K562 (cell line): Measurements from ENCODE around the gene TMPRSS9. TPM values are rescaled to one million over a fixed set of nuclear protein-coding genes. Genes with fewer than 3 reads are reported as not detected.
A peak's percentile ranks its signal among the peaks of the same experiment; 100 is the strongest.

ENCODE experiments used
- ATAC-seq: fragments of 200-7000 bp; cut with Tn5 transposase; 3 replicates; pipeline ENCODE4 v1.9.1; 2020; ENCODE audit warnings: moderate library complexity
- BruUV-seq: library from RNA; stranded (reverse); fragments of 400-500 nt; replicated peaks from 2 replicates; lab custom pipeline; 2021; lab: Mats Ljungman, UMichigan
- CTCF ChIA-PET: fragments of 300-600 bp; formaldehyde crosslinking; extraction: SDS; loops from one replicate; lab custom pipeline; 2021; ENCODE audit warnings: low intra/inter-chr PET ratio; lab: Yijun Ruan, JAX
- POLR2A ChIA-PET: fragments of 300-600, 350-650 bp; sonication (Branson Sonifier 250); formaldehyde crosslinking; extraction: SDS; loops from one replicate; lab custom pipeline; 2021; ENCODE audit warnings: antibody characterized with exemption, inconsistent platforms; lab: Yijun Ruan, JAX
- DNase-seq, 4 experiments: peaks; one replicate each; pipeline versions ENCODE4 v3.0.0 to v3.0.0-alpha.2; 2011 to 2018; ENCODE audit warnings: low spot score in 3 of 4, mixed read lengths in 3 of 4; ENCODE audit errors: extremely low read depth in 1 of 4
- FAIRE-seq: peaks from 2 replicates; lab custom pipeline; 2011; peaks lifted over from hg19 to GRCh38; lab: Jason Lieb, UNC
- H2AFZ ChIP-seq: 2 replicates; pipeline ENCODE4 v1.6.0; 2011; ENCODE audit warnings: low read depth, low read length, control low read depth, inconsistent platforms
- H3K27ac ChIP-seq: fragments of 200-600 bp; 3 replicates; pipeline ENCODE4 v1.8.0; 2011; ENCODE audit warnings: low read depth, mild to moderate bottlenecking, control low read depth, inconsistent platforms, low read length, moderate library complexity, mixed read lengths; ENCODE audit errors: extremely low read depth
- H3K27me3 ChIP-seq, 2 experiments: fragments of 300-600 bp in 1 of 2; 2 replicates in 1 of 2; 3 replicates in 1 of 2; pipeline versions ENCODE4 v1.6.0 to v1.8.0; 2011; ENCODE audit warnings: inconsistent platforms in 2 of 2, low read length in 2 of 2, mild to moderate bottlenecking in 1 of 2, mixed read lengths in 1 of 2, moderate library complexity in 1 of 2; ENCODE audit not compliant: control insufficient read depth in 2 of 2, insufficient read depth in 2 of 2
- H3K36me3 ChIP-seq: fragments of 300-600 bp; 3 replicates; pipeline ENCODE4 v1.8.0; 2011; ENCODE audit warnings: mild to moderate bottlenecking, low read length, inconsistent platforms; ENCODE audit not compliant: control insufficient read depth, insufficient read depth
- H3K4me1 ChIP-seq, 2 experiments: fragments of 200-600 bp in 1 of 2; replicated peaks in 1 of 2; 2 replicates in 1 of 2; 3 replicates in 1 of 2; pipeline versions ENCODE4 v1.5.1 to v1.8.0; 2011; ENCODE audit warnings: inconsistent platforms in 2 of 2, low read length in 2 of 2, mild to moderate bottlenecking in 1 of 2, mixed read lengths in 1 of 2, moderate library complexity in 1 of 2; ENCODE audit not compliant: control insufficient read depth in 2 of 2, insufficient read depth in 2 of 2
- H3K4me2 ChIP-seq: 2 replicates; pipeline ENCODE4 v1.6.1; 2011; ENCODE audit warnings: low read length, control low read depth, inconsistent platforms, mixed read lengths; ENCODE audit not compliant: insufficient read depth
- H3K4me3 ChIP-seq: fragments of 200-600 bp; sonication (generic), shearing (Covaris generic); 2 replicates; pipeline ENCODE4 v1.5.1; 2016; ENCODE audit warnings: control low read depth, inconsistent platforms
- H3K79me2 ChIP-seq: fragments of 200-600 bp; 3 replicates; pipeline ENCODE4 v1.8.0; 2011; ENCODE audit warnings: low read length, inconsistent platforms; ENCODE audit not compliant: control insufficient read depth, insufficient read depth
- H3K9ac ChIP-seq, 2 experiments: 2 replicates each; pipeline versions ENCODE4 v1.6.0 to v1.6.1; 2011; ENCODE audit warnings: low read depth in 2 of 2, low read length in 2 of 2, control low read depth in 1 of 2, inconsistent platforms in 1 of 2, mild to moderate bottlenecking in 1 of 2, mixed read lengths in 1 of 2; ENCODE audit not compliant: insufficient read depth in 1 of 2
- H3K9me1 ChIP-seq: one replicate; pipeline ENCODE4 v1.6.0; 2011; ENCODE audit warnings: inconsistent platforms, mild to moderate bottlenecking, low read length, moderate library complexity; ENCODE audit not compliant: control insufficient read depth, insufficient read depth
- H3K9me3 ChIP-seq: replicated peaks from 2 replicates; pipeline ENCODE4 v1.5.1; 2011; ENCODE audit warnings: low read depth, low read length, inconsistent platforms; ENCODE audit not compliant: control insufficient read depth, insufficient read depth
- H4K20me1 ChIP-seq: replicated peaks from 2 replicates; pipeline ENCODE4 v1.6.1; 2011; ENCODE audit warnings: low read length, inconsistent platforms, mixed read lengths; ENCODE audit not compliant: control insufficient read depth, insufficient read depth
- BRD9 ChIP-seq: fragments of 450-650 bp; IDR thresholded peaks from 2 replicates; pipeline ENCODE4 v1.6.1; 2018; ENCODE audit warnings: low read depth; ENCODE audit not compliant: partially characterized antibody
- E2F3 ChIP-seq: fragments of 250-450 bp; sonication (Bioruptor Pico); IDR thresholded peaks from 2 replicates; pipeline ENCODE4 v1.4.0; 2020; ENCODE audit warnings: mild to moderate bottlenecking
- PHF8 ChIP-seq: fragments of 200-600 bp; sonication (generic); IDR thresholded peaks from 2 replicates; pipeline ENCODE4 v1.6.1; 2012; ENCODE audit warnings: mixed run types, mild to moderate bottlenecking, inconsistent platforms, low read length, moderate library complexity, borderline replicate concordance
- POLR2G ChIP-seq: fragments of 200-400 bp; formaldehyde crosslinking; IDR thresholded peaks from 2 replicates; pipeline ENCODE4 v1.6.1; 2017; ENCODE audit warnings: low read depth, mild to moderate bottlenecking, antibody characterized with exemption, low read length, moderate library complexity
- SIX5 ChIP-seq, 2 experiments: IDR thresholded peaks; 2 replicates each; pipeline ENCODE4 v1.6.1; 2011; ENCODE audit warnings: low read length in 2 of 2, borderline replicate concordance in 1 of 2, low read depth in 1 of 2, mild to moderate bottlenecking in 1 of 2, moderate library complexity in 1 of 2; ENCODE audit not compliant: insufficient read depth in 1 of 2
- WGBS: fragments of 100-300 bp; shearing (Covaris generic); methylation state at CpG from one replicate; pipeline ENCODE4 v1.1.6; 2016; ENCODE audit warnings: low coverage, mixed read lengths; ENCODE audit not compliant: insufficient coverage; ENCODE audit errors: missing lambda C conversion rate; 5-methylcytosine and 5-hydroxymethylcytosine counted together
- in situ Hi-C: fragments of 300-500 bp; cut with MboI; formaldehyde crosslinking; loops from 4 replicates; pipeline ENCODE4 v1.15.0; 2018; ENCODE audit warnings: inconsistent platforms, mixed read lengths
- intact Hi-C: fragments of 100-400 bp; cut with micrococcal nuclease; formaldehyde crosslinking; loops from 2 replicates; pipeline ENCODE4 v1.14.2; 2022
- polyA plus RNA-seq, 8 experiments: library from polyadenylated mRNA; depleted of rRNA in 4 of 8; stranded (reverse) in 5 of 8; unstranded in 3 of 8; fragments of >200 nt; fragmentation: Nextera tagmentation in 2 of 8; fragmentation: Illumina TruSeq in 1 of 8; extraction: Ambion mirVana in 2 of 8; extraction: Trizol in 1 of 8; gene quantifications; 2 replicates each; pipeline versions ENCODE4 v1.2.1 to v1.2.3, GENCODE V29; 2011 to 2014; ENCODE audit warnings: inconsistent platforms in 1 of 8, missing spikeins in 1 of 8
- total RNA-seq, 7 experiments: library from RNA; depleted of rRNA in 6 of 7; stranded (reverse); fragments of >200 nt in 6 of 7; fragmentation: Illumina TruSeq in 2 of 7; extraction: Trizol in 2 of 7; gene quantifications; 2 replicates each; pipeline versions ENCODE4 v1.2.1 to v1.2.3, GENCODE V29; 2011 to 2021; ENCODE audit warnings: low replicate concordance in 1 of 7

Gene TMPRSS9
- total and polyA plus RNA-seq, 9 of the 15 experiments (the other 6 are each of a cell fraction or from before 2014, with no cell fraction given): 0.01 to 0.03 TPM; not detected in 7

GRCh38 chr19:2438178-2438577, 78.1 kb downstream of the TMPRSS9 start:
- CTCF ChIA-PET: no interaction called here
- Histone ChIP-seq H3K79me2 (peaks cover 14% of the 10 kb centered on the region), H3K9me3 (no peaks in the 10 kb centered on the region), H3K4me1 (peaks cover 0 to 18% of the 10 kb centered on the region in 2 experiments; a peak in 1 of 5 replicates), H3K9me1 (no peaks in the 10 kb centered on the region), H4K20me1 (peaks cover 4% of the 10 kb centered on the region; the same call in 1 of the 2 replicates), H3K4me3 (no peak overlapping the region)
- no peak for FAIRE-seq
- intact Hi-C loops: no loop called here
- 97% methylated on average over 5 of the region's 20 CpGs for WGBS
- TF ChIP-seq SIX5 (IDR thresholded peaks at IDR 0.05; ENCODE audit: borderline replicate concordance in 1 of 2, insufficient read depth in 1 of 2, low read depth in 1 of 2, low read length in 2 of 2): no peak
- peak; percentile 53; the same call in 1 of the 2 replicates for TF ChIP-seq POLR2G
- no peak for TF ChIP-seq PHF8
- TF ChIP-seq BRD9: no peak
- no peak for TF ChIP-seq E2F3 (CRISPR knock-in tag)
- TF ChIP-seq, all 486 proteins: peak for 1
- H3K36me3 ChIP-seq: peaks cover 80% of the 10 kb centered on the region; the same call in 1 of the 3 replicates
- no peak for DNase-seq
- BruUV-seq: no TSS peak
- in situ Hi-C loops: no loop called here
- H3K4me2 ChIP-seq: no peak overlapping the region
- POLR2A ChIA-PET: interaction anchor here (0.6 to 2.3 kb wide), 9 partner anchors 8 to 200 kb away, joined by 3 to 13 read pairs (median 4); partner anchors contain the start of genes GADD45B, LMNB2 and TIMM13
- H3K27ac ChIP-seq: no peak overlapping the region
- no peak overlapping the region for H2AFZ ChIP-seq
- H3K9ac ChIP-seq: no peak overlapping the region; a peak in 1 of 4 replicates
- no peak for ATAC-seq
- H3K27me3 ChIP-seq: no peaks in the 10 kb centered on the region
